RWPE2 (cell line): ENCODE measurements around the gene NPHP4.

Experiments
- ATAC-seq: fragments of 200-7000 bp; cut with Tn5 transposase; 3 replicates; pipeline ENCODE4 v1.9.1; 2021; ENCODE audit warnings: low read depth
- DNase-seq: peaks from one replicate; pipeline ENCODE4 v3.0.0-alpha.2; 2020; ENCODE audit warnings: low spot score
- H3K27ac ChIP-seq: fragments of 450-650 bp; 2 replicates; pipeline ENCODE4 v1.5.1; 2017; ENCODE audit warnings: mild to moderate bottlenecking; ENCODE audit not compliant: poor library complexity, severe bottlenecking
- H3K27me3 ChIP-seq: fragments of 250-450 bp; sonication (Bioruptor Pico); 2 replicates; pipeline ENCODE4 v1.5.1; 2021; ENCODE audit warnings: mild to moderate bottlenecking, moderate library complexity; ENCODE audit not compliant: insufficient read depth, poor library complexity, severe bottlenecking
- H3K36me3 ChIP-seq: fragments of 250-450 bp; sonication (Bioruptor Pico); 2 replicates; pipeline ENCODE4 v1.5.1; 2020; ENCODE audit warnings: low read depth, mild to moderate bottlenecking, moderate library complexity
- H3K4me1 ChIP-seq: fragments of 250-450 bp; sonication (Bioruptor Pico); 2 replicates; pipeline ENCODE4 v1.5.1; 2021; ENCODE audit warnings: mild to moderate bottlenecking, moderate library complexity; ENCODE audit not compliant: insufficient read depth, poor library complexity, severe bottlenecking
- H3K4me3 ChIP-seq: fragments of 250-450 bp; sonication (Bioruptor Pico); 2 replicates; pipeline ENCODE4 v1.5.1; 2021; ENCODE audit warnings: mild to moderate bottlenecking, moderate library complexity; ENCODE audit not compliant: severe bottlenecking
- H3K9me3 ChIP-seq: fragments of 250-450 bp; sonication (Bioruptor Pico); 2 replicates; pipeline ENCODE4 v1.5.1; 2021; ENCODE audit warnings: mild to moderate bottlenecking, moderate library complexity; ENCODE audit not compliant: severe bottlenecking
- TF ChIP-seq, protein P1 (sequence below): fragments of 450-650 bp; IDR thresholded peaks from one replicate; pipeline ENCODE4 v1.5.1; 2017; ENCODE audit warnings: mild to moderate bottlenecking, moderate library complexity; ENCODE audit not compliant: poor library complexity, severe bottlenecking

NPHP4 gene

DNA sequence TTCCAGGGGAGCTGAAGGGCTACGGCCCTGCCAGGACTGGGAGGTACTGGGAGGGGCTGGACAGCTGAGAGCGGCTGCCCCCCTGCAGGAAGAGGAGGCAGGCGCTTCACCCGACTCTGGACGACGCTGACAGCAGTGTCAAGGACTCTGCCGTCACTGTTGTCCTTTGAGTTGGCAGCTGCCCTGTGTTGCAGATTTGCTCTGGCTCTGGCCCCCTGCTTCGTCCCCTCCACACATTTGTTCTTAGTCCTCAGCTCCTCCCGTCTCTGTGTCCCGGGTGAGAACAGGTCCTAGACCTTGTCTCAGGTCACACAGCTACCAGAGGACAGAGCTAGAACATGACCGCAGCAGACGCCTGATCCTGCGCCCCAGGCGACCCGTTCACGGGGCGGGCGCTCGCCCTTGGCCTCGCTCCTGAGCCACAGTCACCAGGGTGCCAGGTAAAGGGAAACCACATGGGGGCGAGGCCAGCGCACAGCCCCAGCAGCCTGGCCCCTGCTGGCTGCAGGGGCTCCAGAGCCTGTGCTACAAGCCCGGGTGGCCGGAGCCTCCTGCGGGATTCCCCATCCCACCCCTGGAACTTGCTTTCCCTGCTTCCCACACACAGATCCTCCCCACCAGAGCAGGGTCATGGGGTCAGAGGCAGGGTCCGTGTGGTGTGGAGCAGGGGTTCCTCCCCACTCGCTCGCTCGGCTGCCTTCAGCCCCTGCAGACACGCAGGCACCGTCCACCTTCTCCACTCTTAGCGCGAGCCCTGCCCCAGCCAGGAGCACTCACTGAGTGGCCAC is 10.7 kb upstream of the NPHP4 start:
- Histone ChIP-seq H3K36me3 (no peaks in the 10 kb centered on the region), H3K27me3 (no peaks in the 10 kb centered on the region), H3K9me3 (no peaks in the 10 kb centered on the region), H3K4me3 (no peak overlapping the region), H3K4me1 (no peaks in the 10 kb centered on the region), H3K27ac (no peak overlapping the region)
- ATAC-seq (no peak), DNase-seq (peak; percentile 56)
- TF ChIP-seq, protein P1, sequence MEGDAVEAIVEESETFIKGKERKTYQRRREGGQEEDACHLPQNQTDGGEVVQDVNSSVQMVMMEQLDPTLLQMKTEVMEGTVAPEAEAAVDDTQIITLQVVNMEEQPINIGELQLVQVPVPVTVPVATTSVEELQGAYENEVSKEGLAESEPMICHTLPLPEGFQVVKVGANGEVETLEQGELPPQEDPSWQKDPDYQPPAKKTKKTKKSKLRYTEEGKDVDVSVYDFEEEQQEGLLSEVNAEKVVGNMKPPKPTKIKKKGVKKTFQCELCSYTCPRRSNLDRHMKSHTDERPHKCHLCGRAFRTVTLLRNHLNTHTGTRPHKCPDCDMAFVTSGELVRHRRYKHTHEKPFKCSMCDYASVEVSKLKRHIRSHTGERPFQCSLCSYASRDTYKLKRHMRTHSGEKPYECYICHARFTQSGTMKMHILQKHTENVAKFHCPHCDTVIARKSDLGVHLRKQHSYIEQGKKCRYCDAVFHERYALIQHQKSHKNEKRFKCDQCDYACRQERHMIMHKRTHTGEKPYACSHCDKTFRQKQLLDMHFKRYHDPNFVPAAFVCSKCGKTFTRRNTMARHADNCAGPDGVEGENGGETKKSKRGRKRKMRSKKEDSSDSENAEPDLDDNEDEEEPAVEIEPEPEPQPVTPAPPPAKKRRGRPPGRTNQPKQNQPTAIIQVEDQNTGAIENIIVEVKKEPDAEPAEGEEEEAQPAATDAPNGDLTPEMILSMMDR: no peak

DNA sequence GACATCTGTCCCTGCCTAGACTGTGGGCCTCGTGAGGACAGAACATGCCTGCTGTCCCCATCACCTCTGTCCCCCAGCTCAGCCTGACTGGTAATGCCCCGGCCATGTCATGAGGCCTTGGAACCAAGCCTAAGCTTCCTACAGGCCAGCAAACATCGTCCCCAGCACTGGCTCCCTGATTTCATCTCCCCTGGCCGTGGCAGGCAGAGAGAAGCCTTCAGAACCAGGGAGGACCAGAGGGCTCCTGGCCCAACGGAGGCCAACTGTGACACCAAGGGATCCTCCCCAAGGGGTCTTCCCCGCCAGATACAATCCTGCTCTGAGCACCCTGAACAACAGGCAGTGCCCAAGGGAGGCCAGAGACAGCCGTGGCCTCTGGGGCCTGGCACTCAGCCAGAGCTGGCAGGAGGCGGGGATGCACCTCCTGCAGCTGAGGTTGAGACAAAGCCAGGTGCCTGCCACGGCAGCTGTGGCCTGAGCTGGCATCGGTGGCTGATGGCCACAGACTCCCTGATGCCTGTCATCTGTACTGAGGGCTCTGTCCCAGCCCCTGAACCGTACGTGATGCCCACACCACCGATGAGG is 9.9 kb upstream of the NPHP4 start:
- peak; percentile 57 for DNase-seq
- Histone ChIP-seq H3K4me3 (no peak overlapping the region), H3K27ac (no peak overlapping the region), H3K36me3 (no peaks in the 10 kb centered on the region), H3K4me1 (no peaks in the 10 kb centered on the region), H3K9me3 (no peaks in the 10 kb centered on the region), H3K27me3 (no peaks in the 10 kb centered on the region)
- TF ChIP-seq, protein P1: no peak
- peak; percentile 50 for ATAC-seq

DNA sequence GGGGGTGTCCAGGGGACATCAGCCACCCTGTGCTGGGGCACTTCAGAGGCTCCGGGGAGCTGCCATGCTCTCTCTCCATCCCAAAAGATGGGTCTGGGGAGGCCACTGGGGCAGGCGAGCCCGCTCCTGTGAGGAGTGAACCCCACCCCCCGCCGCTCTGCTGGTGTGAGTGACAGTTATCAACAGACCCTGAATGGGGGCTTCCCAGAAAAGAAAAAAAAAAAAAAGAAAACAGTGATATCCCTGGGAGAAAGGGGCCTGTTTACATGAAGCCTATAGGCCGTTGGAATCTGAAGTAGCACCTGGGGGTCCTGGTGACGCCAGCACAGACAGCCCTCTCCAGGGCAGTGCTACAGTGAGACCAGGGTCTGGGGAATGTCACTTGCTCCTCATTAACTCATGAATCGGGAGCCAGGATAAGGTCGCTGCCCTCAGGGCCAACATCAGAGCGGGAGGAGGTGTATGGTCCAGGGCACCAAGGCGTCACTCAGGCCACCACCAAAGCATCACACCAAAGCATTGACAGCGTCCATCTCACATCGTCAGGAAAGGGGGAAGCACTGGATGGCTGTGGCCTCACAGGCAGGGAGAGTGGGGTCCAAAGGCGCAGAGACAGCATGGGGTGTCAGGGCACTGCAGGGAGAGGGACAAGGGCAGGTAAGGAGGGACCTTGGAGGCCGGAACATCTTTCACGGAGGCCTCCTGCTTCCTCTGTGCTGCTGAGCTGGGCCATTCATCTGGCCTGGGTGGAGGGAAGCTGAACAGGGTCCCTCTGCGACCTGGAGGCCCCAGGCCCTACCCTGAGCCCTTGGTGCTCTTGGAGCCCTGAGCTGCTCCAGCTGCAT is 8.4 kb upstream of the NPHP4 start:
- TF ChIP-seq, protein P1: no peak
- Histone ChIP-seq H3K4me3 (no peak overlapping the region), H3K36me3 (no peaks in the 10 kb centered on the region), H3K27me3 (no peaks in the 10 kb centered on the region), H3K9me3 (no peaks in the 10 kb centered on the region), H3K27ac (no peak overlapping the region), H3K4me1 (no peaks in the 10 kb centered on the region)
- ATAC-seq: no peak
- peak; percentile 39 for DNase-seq

DNA sequence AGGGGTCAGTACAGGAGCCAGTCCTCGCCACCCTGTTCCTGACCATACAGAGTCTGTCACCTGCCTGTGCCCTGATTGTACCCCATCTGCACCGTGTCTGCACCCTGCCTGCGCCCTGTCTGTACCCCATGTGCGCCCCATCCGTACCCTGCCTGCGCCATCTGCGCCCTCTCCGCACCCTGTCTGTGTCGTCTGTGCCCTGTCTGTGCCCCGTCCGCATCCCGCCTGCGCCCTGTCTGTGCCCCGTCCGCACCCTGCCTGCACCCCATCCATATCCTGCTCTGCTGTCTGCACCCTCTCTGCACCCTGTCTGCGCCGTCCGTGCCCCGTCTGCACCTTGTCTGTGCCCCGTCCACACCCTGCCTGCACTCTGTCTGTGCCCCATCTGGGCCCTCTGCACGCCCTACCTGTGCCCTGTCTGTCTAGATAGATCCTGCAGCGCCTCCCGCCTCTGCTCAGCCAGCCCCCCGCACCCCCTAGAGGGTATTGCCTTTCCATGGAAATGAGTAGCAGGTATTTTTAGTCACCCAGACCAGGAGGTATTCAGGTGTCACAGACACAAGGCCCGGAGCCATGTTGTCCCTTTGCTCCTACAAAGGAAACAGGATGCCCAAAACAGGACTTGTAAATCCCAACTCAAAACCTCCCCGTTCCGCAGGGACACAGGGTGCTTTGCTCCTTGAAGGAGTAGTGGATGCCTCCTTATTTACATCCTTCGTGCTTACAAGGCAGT is 7.7 kb upstream of the NPHP4 start:
- Histone ChIP-seq H3K4me3 (no peak overlapping the region), H3K4me1 (no peaks in the 10 kb centered on the region), H3K36me3 (no peaks in the 10 kb centered on the region), H3K27ac (no peak overlapping the region), H3K27me3 (no peaks in the 10 kb centered on the region), H3K9me3 (no peaks in the 10 kb centered on the region)
- DNase-seq (peak; percentile 55), ATAC-seq (no peak)
- TF ChIP-seq, protein P1: no peak
